ENCODE results near the gene GNAS-AS1.

Gene GNAS-AS1

GRCh38 chr20:58863044-58863790 lies 12.5 kb upstream of the GNAS-AS1 start:
- no peak for DNase-seq (ENCODE audit: low read depth in 2 of 2)

GRCh38 chr20:58855506-58856389 lies 5.0 kb upstream of the GNAS-AS1 start:
- DNase-seq (ENCODE audit: low read depth in 2 of 2), result no peak

- DNase-seq (ENCODE audit: low read depth in 2 of 2), result no peak
Measured at GRCh38 chr20:58854638-58855471, 4.2 kb upstream of the GNAS-AS1 start.

GRCh38 chr20:58853976-58854637 lies 3.4 kb upstream of the GNAS-AS1 start:
- no peak for DNase-seq (ENCODE audit: low read depth in 2 of 2)

- no peak for DNase-seq (ENCODE audit: low read depth in 2 of 2)
Measured at GRCh38 chr20:58853466-58853865, 2.8 kb upstream of the GNAS-AS1 start.

GRCh38 chr20:58852543-58853271 lies 2.0 kb upstream of the GNAS-AS1 start, which contains the start of gene GNAS:
TSS of gene GNAS (plus strand) at chr20:58852716.
- DNase-seq (ENCODE audit: low read depth in 2 of 2), result peak in 1 of 2 donors; percentile 9

GRCh38 chr20:58851969-58852458 lies 1.3 kb upstream of the GNAS-AS1 start:
- no peak for DNase-seq (ENCODE audit: low read depth in 2 of 2)

- no peak for DNase-seq (ENCODE audit: low read depth in 2 of 2)
Measured at GRCh38 chr20:58851221-58851968, 693 bp upstream of the GNAS-AS1 start.

GRCh38 chr20:58847463-58847862 lies 3.2 kb downstream of the GNAS-AS1 start:
- no peak for DNase-seq (ENCODE audit: low read depth in 2 of 2)

GRCh38 chr20:58845706-58846105 lies 5.0 kb downstream of the GNAS-AS1 start:
- DNase-seq (ENCODE audit: low read depth in 2 of 2), result no peak

GRCh38 chr20:58843128-58843556 lies 7.6 kb downstream of the GNAS-AS1 start:
- no peak for DNase-seq (ENCODE audit: low read depth in 2 of 2)

- no peak for DNase-seq (ENCODE audit: low read depth in 2 of 2)
Measured at GRCh38 chr20:58842276-58842675, 8.4 kb downstream of the GNAS-AS1 start.

- DNase-seq (ENCODE audit: low read depth in 2 of 2), result no peak
Measured at GRCh38 chr20:58841539-58842264, 9.0 kb downstream of the GNAS-AS1 start.

- DNase-seq (ENCODE audit: low read depth in 2 of 2), result no peak
Measured at GRCh38 chr20:58840816-58841538, 9.7 kb downstream of the GNAS-AS1 start.

- no peak for DNase-seq (ENCODE audit: low read depth in 2 of 2)
Measured at GRCh38 chr20:58839991-58840747, 10.5 kb downstream of the GNAS-AS1 start.

GRCh38 chr20:58839474-58839874 lies 11.2 kb downstream of the GNAS-AS1 start:
- DNase-seq (ENCODE audit: low read depth in 2 of 2), result no peak

GRCh38 chr20:58838174-58838573 lies 12.5 kb downstream of the GNAS-AS1 start:
- no peak for DNase-seq (ENCODE audit: low read depth in 2 of 2)

- DNase-seq (ENCODE audit: low read depth in 2 of 2), result no peak
Measured at GRCh38 chr20:58837717-58838116, 13.0 kb downstream of the GNAS-AS1 start.
